Measurements from ENCODE around the gene KDM3A. TPM values are rescaled to one million over a fixed set of nuclear protein-coding genes. Genes with fewer than 3 reads are reported as not detected.

Gene KDM3A
- total RNA-seq, 1 experiment from 2014 or later: 48.4 TPM

- CTCF ChIA-PET: no interaction called here
- intact Hi-C loops (cut with micrococcal nuclease; ENCODE audit: unreplicated experiment): no loop called here
- Histone ChIP-seq H3K36me3 (ENCODE audit: control insufficient read depth, insufficient read depth, low read length) (no peaks in the 10 kb centered on the region), H3K9me3 (ENCODE audit: control insufficient read depth, insufficient read depth, low read depth, low read length) (no peaks in the 10 kb centered on the region), H3K4me3 (ENCODE audit: low read depth in 2 of 2, low read length in 2 of 2) (no peak overlapping the region), H3K27ac (ENCODE audit: low read length) (no peak overlapping the region), H3K27me3 (ENCODE audit: control insufficient read depth, insufficient read depth, low read length) (no peaks in the 10 kb centered on the region), H3K4me1 (ENCODE audit: control insufficient read depth, insufficient read depth, low read length) (no peaks in the 10 kb centered on the region)
- DNase-seq (ENCODE audit: low read depth, low spot score) (no peak), ATAC-seq (no peak)
- POLR2A ChIA-PET: no interaction called here
- BruUV-seq (replicated peaks): no TSS peak
- in situ Hi-C loops (cut with HindIII; ENCODE audit: low pct_unique_long_range_greater_than_20kb, low sequenced_read_pairs): no loop called here
- TF ChIP-seq POLR2AphosphoS5 (IDR thresholded peaks at IDR 0.05; ENCODE audit: low read depth, low read length): no peak
- no peak for TF ChIP-seq TCF7L2 (IDR thresholded peaks at IDR 0.05; ENCODE audit: low read depth, low read length)
- TF ChIP-seq SIN3A (IDR thresholded peaks at IDR 0.05; ENCODE audit: borderline replicate concordance, insufficient read depth, low read depth, low read length): no peak
- TF ChIP-seq CTCF (IDR thresholded peaks at IDR 0.05): no peak
- no peak for TF ChIP-seq REST (IDR thresholded peaks at IDR 0.05; ENCODE audit: insufficient read depth in 1 of 2, low read depth in 2 of 2, low read length in 1 of 2)
Measured at GRCh38 chr2:86397986-86398385, 43.2 kb upstream of the KDM3A start.

GRCh38 chr2:86398500-86399474 is 42.4 kb upstream of the KDM3A start:
- no peaks in the 10 kb centered on the region for H3K27me3 ChIP-seq (ENCODE audit: control insufficient read depth, insufficient read depth, low read length)
- in situ Hi-C loops (cut with HindIII; ENCODE audit: low pct_unique_long_range_greater_than_20kb, low sequenced_read_pairs) (no loop called here), intact Hi-C loops (cut with micrococcal nuclease; ENCODE audit: unreplicated experiment) (no loop called here)
- no peaks in the 10 kb centered on the region for H3K36me3 ChIP-seq (ENCODE audit: control insufficient read depth, insufficient read depth, low read length)
- CTCF ChIA-PET: no interaction called here
- BruUV-seq (replicated peaks): no TSS peak
- ATAC-seq (no peak), DNase-seq (ENCODE audit: low read depth, low spot score) (no peak)
- H3K4me3 ChIP-seq (ENCODE audit: low read depth in 2 of 2, low read length in 2 of 2): no peak overlapping the region
- POLR2A ChIA-PET: no interaction called here
- no peak overlapping the region for H3K27ac ChIP-seq (ENCODE audit: low read length)
- TF ChIP-seq POLR2AphosphoS5 (IDR thresholded peaks at IDR 0.05; ENCODE audit: low read depth, low read length) (no peak), REST (IDR thresholded peaks at IDR 0.05; ENCODE audit: insufficient read depth in 1 of 2, low read depth in 2 of 2, low read length in 1 of 2) (no peak), CTCF (IDR thresholded peaks at IDR 0.05) (no peak), SIN3A (IDR thresholded peaks at IDR 0.05; ENCODE audit: borderline replicate concordance, insufficient read depth, low read depth, low read length) (no peak), TCF7L2 (IDR thresholded peaks at IDR 0.05; ENCODE audit: low read depth, low read length) (no peak)
- H3K4me1 ChIP-seq (ENCODE audit: control insufficient read depth, insufficient read depth, low read length): no peaks in the 10 kb centered on the region
- no peaks in the 10 kb centered on the region for H3K9me3 ChIP-seq (ENCODE audit: control insufficient read depth, insufficient read depth, low read depth, low read length)
